Measurements from ENCODE around the gene RAC2.

- TF ChIP-seq EZH2 (IDR thresholded peaks at IDR 0.05; ENCODE audit: low read depth) (no peak), CTCF (conservative IDR thresholded peaks at IDR 0.05) (no peak)
Measured at GRCh38 chr22:37204045-37204655, 39.9 kb downstream of the RAC2 start.
